ENCODE results near the gene SLC3A2.
"Not testable (repeated sequence)": the region's sequence is repeated elsewhere in the genome, so short reads cannot be mapped to it uniquely, and the experiment has no call there.

Gene SLC3A2

DNA sequence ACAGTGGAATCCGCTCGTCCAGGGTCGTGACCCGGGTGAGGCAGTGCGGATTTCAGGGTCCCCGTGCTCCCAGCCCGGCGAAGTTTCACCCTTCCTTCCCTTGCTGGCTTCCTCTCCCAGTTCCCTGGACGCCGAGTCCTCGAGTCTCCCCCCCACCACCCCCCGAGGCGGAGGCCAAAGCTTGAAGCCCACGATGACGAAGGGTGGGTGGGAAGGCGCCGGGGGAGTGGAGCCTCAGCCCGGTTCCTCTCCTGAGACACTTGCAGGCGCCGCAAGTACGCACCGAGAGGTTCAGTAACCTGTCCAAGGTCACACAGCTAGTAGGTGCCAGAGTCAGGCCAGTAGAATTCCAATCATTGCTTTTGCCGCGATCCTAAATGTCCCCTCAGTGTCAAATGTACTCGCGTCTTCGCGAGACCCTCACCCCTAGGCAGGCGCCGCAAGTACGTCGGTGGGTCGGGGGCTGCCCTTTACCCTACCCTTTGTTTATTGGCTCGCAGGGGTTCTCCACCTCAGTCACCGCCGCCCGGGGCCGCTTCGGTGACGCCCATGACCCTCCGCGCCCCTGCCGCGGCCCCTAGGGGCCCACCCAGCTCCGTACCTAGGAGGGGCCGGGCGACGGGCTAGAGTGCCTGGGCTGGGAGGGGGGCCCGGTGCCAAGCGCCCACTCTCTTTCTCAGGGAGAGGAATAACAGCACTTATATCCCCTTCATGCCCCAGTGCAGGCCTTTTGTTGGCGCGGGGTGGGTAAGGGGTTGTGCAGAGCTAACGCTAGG lies 46.2 kb downstream of the SLC3A2 start:
- no peak for DNase-seq (ENCODE audit: low read depth in 1 of 2, low spot score in 1 of 2)

DNA sequence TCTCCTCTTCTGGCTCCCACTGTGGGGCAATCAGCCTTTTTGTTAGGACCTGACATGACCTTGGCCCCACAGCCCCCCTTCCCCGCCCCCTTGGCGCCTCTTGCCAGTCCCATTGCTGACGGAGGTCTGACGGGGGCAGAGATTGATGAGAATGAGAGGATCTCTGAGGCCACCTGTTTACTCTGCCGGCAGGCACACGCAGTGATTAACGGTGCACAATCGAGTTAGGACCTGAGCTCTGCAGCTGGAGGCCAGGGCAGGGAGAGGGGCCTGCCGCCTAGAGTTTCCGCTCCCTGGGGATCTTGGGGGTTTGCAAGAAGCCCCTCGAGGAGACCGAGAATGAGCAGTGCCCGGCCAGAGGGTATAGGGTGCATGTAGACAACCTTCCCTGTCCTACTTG lies 47.3 kb downstream of the SLC3A2 start:
- no peak for DNase-seq (ENCODE audit: low read depth in 1 of 2, low spot score in 1 of 2)

DNA sequence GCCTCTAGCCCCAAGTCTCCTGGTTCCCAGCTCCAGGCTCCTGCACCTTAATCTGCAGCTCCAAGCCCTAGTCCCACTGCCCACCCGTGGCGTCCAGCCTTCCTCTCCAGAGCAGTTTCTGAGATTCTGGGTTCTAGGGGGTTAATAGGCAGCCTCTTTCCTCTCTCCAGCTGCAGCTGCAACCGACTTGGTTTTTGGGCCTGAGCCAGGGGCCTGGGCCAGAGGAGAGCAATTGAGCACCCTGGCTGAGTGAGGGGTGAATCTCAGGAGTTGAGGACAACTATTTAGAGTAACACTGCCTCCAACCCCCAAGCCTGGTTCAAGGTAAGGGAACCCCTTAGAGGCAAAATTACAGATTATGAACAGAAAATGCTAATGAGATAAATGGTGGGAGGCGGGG lies 49.5 kb downstream of the SLC3A2 start:
- no peak for DNase-seq (ENCODE audit: low read depth in 1 of 2, low spot score in 1 of 2)

DNA sequence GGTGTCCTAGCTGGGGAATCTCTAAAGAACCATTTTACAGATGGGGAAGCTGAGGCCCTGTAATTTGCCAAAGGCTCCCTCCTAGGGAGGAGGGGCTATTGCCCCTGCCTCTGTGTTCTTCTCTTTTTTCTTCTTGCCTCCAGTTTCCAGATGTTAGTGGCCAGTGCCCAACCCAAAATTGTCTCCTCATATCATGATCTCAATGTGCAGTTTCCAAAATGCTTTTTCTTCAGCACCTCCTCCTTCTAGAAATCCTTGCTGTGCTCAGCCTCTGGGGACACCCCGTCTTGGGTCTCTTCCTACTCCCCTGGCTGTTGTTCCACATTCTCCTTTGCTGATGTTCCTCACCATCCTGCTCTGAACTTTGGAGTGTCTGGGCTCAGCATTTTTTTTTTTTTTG lies 50.0 kb downstream of the SLC3A2 start:
- DNase-seq (ENCODE audit: low read depth in 1 of 2, low spot score in 1 of 2), result no peak

DNA sequence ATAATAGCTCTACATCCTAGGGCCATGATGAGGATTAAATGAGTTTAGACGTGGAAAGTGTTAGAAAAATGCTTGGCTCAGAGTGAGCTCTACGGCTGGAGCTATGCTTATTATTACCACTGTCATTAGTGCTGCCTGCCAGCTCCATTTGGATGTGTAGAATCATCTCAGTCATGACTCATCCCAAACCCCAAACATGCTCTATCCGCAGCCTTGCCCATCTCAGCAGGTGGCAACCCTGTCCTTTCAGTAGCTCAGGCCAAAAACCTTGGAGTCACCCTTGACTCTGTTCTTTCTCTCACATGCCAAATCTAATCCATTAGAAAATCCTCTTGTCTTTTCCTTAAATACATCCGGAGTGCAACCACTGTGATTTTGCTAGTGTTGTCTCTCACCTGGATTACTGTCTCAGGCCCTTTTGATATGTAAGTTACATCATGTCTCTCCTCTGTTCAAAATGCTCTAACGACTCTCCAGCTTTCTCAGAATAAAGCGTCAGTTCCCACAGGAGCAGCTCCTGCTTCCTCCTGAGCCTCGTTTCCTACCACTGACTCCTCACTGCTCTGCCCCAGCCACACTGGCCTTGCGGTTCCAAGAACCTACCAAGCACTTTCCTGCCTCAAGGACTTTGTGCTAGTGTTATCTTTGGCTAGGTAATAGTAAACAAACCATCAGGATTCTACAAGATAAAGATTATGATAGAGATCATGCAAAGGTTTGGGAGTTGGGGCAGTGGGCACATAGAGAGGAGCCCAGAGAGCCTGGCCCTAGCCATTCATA lies 51.0 kb downstream of the SLC3A2 start:
- no peak for DNase-seq (ENCODE audit: low read depth in 1 of 2, low spot score in 1 of 2)

DNA sequence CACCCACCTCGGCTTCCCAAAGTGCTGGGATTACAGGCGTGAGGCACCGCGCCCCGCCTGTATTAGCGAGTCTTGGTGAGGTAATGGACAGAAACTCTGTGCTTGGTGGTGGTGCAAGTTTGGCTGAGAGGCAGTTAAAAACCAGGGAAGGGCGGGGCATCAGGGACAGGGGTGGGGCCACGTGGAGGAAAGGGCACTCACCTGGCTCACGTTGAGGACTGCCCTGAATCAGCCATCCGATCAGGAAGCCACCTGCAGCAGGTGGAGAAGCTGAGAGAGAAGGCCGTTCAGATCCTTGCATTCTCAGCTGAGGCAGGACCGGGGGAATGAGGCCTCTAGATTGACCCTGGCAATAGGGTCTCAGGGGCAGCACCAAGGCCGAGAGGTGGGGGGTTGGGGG lies 52.6 kb downstream of the SLC3A2 start:
- no peak for DNase-seq (ENCODE audit: low read depth in 1 of 2, low spot score in 1 of 2)

DNA sequence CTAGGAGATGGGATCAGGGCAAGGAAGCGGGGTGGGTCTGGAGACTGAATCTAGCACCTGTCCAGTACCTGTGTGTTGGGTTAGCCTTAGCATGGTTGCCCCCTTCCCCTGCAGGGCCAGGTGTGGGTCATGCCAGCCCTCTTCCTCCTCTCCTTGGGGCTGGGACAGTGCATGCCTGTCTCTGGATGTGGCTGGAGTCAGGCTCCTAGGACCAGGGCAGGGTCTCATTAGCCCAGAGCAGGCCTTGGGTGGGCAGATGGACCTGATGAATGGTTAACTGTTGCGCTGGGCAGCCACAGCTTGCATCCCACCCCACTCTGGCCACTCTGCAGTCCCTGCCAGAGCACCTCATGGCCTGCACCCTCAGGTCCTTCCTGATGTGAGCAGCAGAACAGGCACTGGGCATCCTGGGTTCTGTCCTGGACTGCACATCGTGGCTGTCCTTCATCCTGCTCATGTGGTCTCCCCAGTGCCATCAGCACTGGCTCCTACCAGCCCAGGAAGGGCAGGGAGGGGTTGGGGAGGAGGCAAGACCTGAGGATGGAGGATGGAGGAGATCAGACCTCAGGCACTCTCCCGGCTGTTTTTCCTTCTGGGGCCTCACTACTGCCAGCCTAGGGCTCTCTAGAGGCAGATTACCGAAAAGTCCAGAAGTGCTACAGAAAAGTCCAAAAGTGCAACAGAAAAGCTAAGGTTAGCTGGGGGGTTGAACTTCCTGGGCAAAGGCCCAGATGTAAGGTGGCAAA lies 53.2 kb downstream of the SLC3A2 start:
- no peak for DNase-seq (ENCODE audit: low read depth in 1 of 2, low spot score in 1 of 2)

DNA sequence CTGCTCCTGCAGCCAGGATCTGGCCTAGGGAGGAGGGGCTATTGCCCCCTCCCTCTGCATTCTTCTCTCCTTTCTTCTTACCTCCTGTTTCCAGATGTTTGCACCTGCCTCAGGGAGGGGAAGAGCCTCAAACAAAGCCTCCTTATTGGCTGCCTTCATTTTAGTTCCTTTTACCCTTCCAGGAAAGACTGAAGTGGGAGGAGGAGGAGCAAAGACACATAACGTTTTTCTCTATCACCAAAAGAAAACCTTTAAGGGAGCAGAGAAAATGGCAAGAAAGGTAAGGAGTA lies 53.7 kb downstream of the SLC3A2 start:
- DNase-seq (ENCODE audit: low read depth in 1 of 2, low spot score in 1 of 2), result no peak

DNA sequence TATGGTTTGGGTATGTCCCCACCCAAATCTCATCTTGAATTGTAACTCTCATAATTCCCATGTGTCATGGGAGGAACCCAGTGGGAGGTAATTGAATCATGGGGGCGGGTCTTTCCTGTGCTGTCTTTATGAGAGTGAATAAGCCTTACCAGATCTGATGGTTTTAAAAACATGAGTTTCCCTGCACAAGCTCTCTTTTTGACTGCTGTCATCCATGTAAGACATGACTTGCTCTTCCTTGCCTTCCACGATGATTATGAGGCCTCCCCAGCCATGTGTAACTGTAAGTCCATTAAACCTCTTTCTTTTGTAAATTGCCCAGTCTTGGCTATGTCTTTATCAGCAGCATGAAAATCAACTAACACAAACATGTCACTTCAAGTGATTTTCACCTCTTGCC lies 56.8 kb downstream of the SLC3A2 start:
- not testable (repeated sequence) for DNase-seq (ENCODE audit: low read depth in 1 of 2, low spot score in 1 of 2)

Measured in activated T-helper 1 cell treated with anti-CD3 and anti-CD28 coated beads, Interleukin-2, amount 50 U/mL, for 16 hours (primary cell).